Measurements from ENCODE around the gene LZTR1.
A peak's percentile ranks its signal among the peaks of the same experiment; 100 is the strongest.
"Not testable (repeated sequence)": the region's sequence is repeated elsewhere in the genome, so short reads cannot be mapped to it uniquely, and the experiment has no call there.

Gene LZTR1

GRCh38 chr22:21000207-21000986 lies 18.3 kb downstream of the LZTR1 start:
- DNase-seq: no peak
- Histone ChIP-seq H3K27me3 (ENCODE audit: insufficient read depth, low read depth, severe bottlenecking) (no peaks in the 10 kb centered on the region), H3K36me3 (peaks cover 70% of the 10 kb centered on the region), H3K27ac (peak overlapping the region; percentile 99), H3K4me3 (ENCODE audit: low read depth, low read length) (peak overlapping the region; percentile 95), H3K9me3 (ENCODE audit: severe bottlenecking) (no peaks in the 10 kb centered on the region)
- TF ChIP-seq CTCF (IDR thresholded peaks at IDR 0.05; ENCODE audit: low read depth, low read length): 0 out of 2 replicates have a peak, but pooled peaks have one; percentile 1

GRCh38 chr22:21000987-21001600 lies 19.0 kb downstream of the LZTR1 start:
- no peak for TF ChIP-seq CTCF (IDR thresholded peaks at IDR 0.05; ENCODE audit: low read depth, low read length)
- H3K4me3 ChIP-seq (ENCODE audit: low read depth, low read length): peak overlapping the region; percentile 95
- H3K9me3 ChIP-seq (ENCODE audit: severe bottlenecking): no peaks in the 10 kb centered on the region
- H3K27ac ChIP-seq: peak overlapping the region; percentile 99
- DNase-seq: no peak
- H3K27me3 ChIP-seq (ENCODE audit: insufficient read depth, low read depth, severe bottlenecking): no peaks in the 10 kb centered on the region
- H3K36me3 ChIP-seq: peaks cover 73% of the 10 kb centered on the region

- peak within 1 kb of the TSS; percentile 99 for H3K27ac ChIP-seq
Observed at GRCh38 chr22:21001601-21002325, 19.7 kb downstream of the LZTR1 start, which contains the start of gene THAP7. Gene THAP7 (minus strand): TSS chr22:21002118. CDS start chr22:21001911, 207 bp downstream.

GRCh38 chr22:21003782-21004181 lies 21.7 kb downstream of the LZTR1 start:
- DNase-seq: no peak
- Histone ChIP-seq H3K36me3 (peaks cover 64% of the 10 kb centered on the region), H3K27me3 (ENCODE audit: insufficient read depth, low read depth, severe bottlenecking) (no peaks in the 10 kb centered on the region), H3K9me3 (ENCODE audit: severe bottlenecking) (no peaks in the 10 kb centered on the region), H3K4me3 (ENCODE audit: low read depth, low read length) (no peak overlapping the region), H3K27ac (peak overlapping the region; percentile 99; the same call in 1 of the 2 replicates)
- no peak for TF ChIP-seq CTCF (IDR thresholded peaks at IDR 0.05; ENCODE audit: low read depth, low read length)

More at GRCh38 chr22:21001601-21002325, 19.7 kb downstream of the LZTR1 start, which contains the start of gene THAP7:
- TF ChIP-seq CTCF (IDR thresholded peaks at IDR 0.05; ENCODE audit: low read depth, low read length): no peak
- Histone ChIP-seq H3K36me3 (peaks cover 71% of the 10 kb centered on the region), H3K27me3 (ENCODE audit: insufficient read depth, low read depth, severe bottlenecking) (no peaks in the 10 kb centered on the region), H3K9me3 (ENCODE audit: severe bottlenecking) (no peaks in the 10 kb centered on the region), H3K4me3 (ENCODE audit: low read depth, low read length) (peak within 1 kb of the TSS; percentile 95)
- peak; percentile 97 for DNase-seq

GRCh38 chr22:21009208-21009607 lies 27.1 kb downstream of the LZTR1 start:
- H3K27ac ChIP-seq; H3K27me3 ChIP-seq (ENCODE audit: insufficient read depth, low read depth, severe bottlenecking); H3K4me3 ChIP-seq (ENCODE audit: low read depth, low read length); H3K9me3 ChIP-seq (ENCODE audit: severe bottlenecking); DNase-seq: not testable (repeated sequence)
- peaks cover 39% of the 10 kb centered on the region for H3K36me3 ChIP-seq
